Mammary epithelial cell (primary cell): Measurements from ENCODE around the gene SBK1.

Experiments used
- EZH2 ChIP-seq: IDR thresholded peaks from 2 replicates; pipeline ENCODE4 v1.6.1; 2012; ENCODE audit warnings: low read length, inconsistent platforms, borderline replicate concordance
- TF ChIP-seq, protein P1 (sequence below), 2 donors: IDR thresholded peaks in 1 of 2; conservative IDR thresholded peaks in 1 of 2; 2 replicates each; pipeline ENCODE4 v1.5.1; 2011 to 2012; ENCODE audit warnings: inconsistent platforms in 2 of 2, low read length in 2 of 2, mild to moderate bottlenecking in 2 of 2, control low read depth in 1 of 2, low read depth in 1 of 2; ENCODE audit not compliant: insufficient read depth in 1 of 2; ENCODE audit errors: extremely low read depth in 1 of 2

DNA sequence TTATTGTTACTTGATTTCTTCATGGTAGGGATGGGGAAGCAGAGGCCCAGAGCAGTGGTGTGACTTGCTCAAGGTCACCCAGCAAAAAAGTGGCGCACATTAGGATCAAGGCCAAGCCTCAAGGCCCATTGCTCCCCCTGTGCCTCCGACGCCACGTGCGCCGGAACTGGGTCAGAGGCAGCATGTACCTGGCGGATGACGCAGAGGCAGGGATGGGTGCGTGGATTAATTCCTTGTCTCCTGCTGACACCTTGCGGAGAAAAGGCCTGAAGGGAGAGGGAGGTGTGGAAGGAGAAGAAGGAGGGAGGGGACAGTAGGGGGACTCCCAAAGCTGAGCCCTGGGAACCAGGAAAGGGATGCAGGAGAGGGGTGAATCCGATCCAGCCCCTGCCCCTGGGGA is 18.5 kb downstream of the SBK1 start:
- TF ChIP-seq, protein P1, sequence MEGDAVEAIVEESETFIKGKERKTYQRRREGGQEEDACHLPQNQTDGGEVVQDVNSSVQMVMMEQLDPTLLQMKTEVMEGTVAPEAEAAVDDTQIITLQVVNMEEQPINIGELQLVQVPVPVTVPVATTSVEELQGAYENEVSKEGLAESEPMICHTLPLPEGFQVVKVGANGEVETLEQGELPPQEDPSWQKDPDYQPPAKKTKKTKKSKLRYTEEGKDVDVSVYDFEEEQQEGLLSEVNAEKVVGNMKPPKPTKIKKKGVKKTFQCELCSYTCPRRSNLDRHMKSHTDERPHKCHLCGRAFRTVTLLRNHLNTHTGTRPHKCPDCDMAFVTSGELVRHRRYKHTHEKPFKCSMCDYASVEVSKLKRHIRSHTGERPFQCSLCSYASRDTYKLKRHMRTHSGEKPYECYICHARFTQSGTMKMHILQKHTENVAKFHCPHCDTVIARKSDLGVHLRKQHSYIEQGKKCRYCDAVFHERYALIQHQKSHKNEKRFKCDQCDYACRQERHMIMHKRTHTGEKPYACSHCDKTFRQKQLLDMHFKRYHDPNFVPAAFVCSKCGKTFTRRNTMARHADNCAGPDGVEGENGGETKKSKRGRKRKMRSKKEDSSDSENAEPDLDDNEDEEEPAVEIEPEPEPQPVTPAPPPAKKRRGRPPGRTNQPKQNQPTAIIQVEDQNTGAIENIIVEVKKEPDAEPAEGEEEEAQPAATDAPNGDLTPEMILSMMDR (conservative IDR thresholded peaks at IDR 0.05 in 1 of 2, IDR thresholded peaks at IDR 0.05 in 1 of 2; ENCODE audit: extremely low read depth in 1 of 2, insufficient read depth in 1 of 2, low read depth in 1 of 2, low read length in 2 of 2): no peak
- no peak for TF ChIP-seq EZH2
